Measurements from ENCODE around the gene DIRAS2.

- TF ChIP-seq CTCF (IDR thresholded peaks at IDR 0.05) (no peak), POLR2A (IDR thresholded peaks at IDR 0.05) (no peak)
Measured at GRCh38 chr9:90562229-90562628, 80.4 kb downstream of the DIRAS2 start.

Data from Peyer's patch (tissue), 4 donors.